HEK293 (cell line): Measurements from ENCODE around the gene CXXC4.

Experiments
- GLI2 ChIP-seq: fragments of 450-650 bp; formaldehyde crosslinking; IDR thresholded peaks from 2 replicates; pipeline ENCODE4; 2017; ENCODE audit warnings: missing biosample characterization, missing genetic modification characterization, low read depth, borderline replicate concordance
- GLIS1 ChIP-seq: fragments of 450-650 bp; formaldehyde crosslinking; IDR thresholded peaks from 2 replicates; pipeline ENCODE4 v1.5.1; 2016; ENCODE audit warnings: missing biosample characterization, missing genetic modification characterization
- HOXC10 ChIP-seq: sonication (generic); formaldehyde crosslinking; IDR thresholded peaks from 2 replicates; pipeline ENCODE4 v1.8.1; 2023; ENCODE audit warnings: mild to moderate bottlenecking, missing genetic modification reagents
- MYNN ChIP-seq: fragments of 450-650 bp; formaldehyde crosslinking; IDR thresholded peaks from 2 replicates; pipeline ENCODE4 v1.5.1; 2016; ENCODE audit warnings: missing biosample characterization, missing genetic modification characterization, borderline replicate concordance
- SALL2 ChIP-seq: fragments of 450-650 bp; formaldehyde crosslinking; IDR thresholded peaks from 2 replicates; pipeline ENCODE4 v1.5.0; 2017; ENCODE audit warnings: missing biosample characterization, mild to moderate bottlenecking, missing genetic modification characterization, borderline replicate concordance
- SCRT1 ChIP-seq: fragments of 450-650 bp; formaldehyde crosslinking; IDR thresholded peaks from 2 replicates; pipeline ENCODE4 v1.5.1; 2016; ENCODE audit warnings: missing biosample characterization, missing genetic modification characterization, borderline replicate concordance
- ZBTB20 ChIP-seq: fragments of 450-650 bp; formaldehyde crosslinking; IDR thresholded peaks from 2 replicates; pipeline ENCODE4 v1.5.1; 2016; ENCODE audit warnings: missing biosample characterization, missing genetic modification characterization
- ZNF146 ChIP-seq: fragments of 450-650 bp; formaldehyde crosslinking; IDR thresholded peaks from 2 replicates; pipeline ENCODE4 v1.5.1; 2016; ENCODE audit warnings: missing biosample characterization, missing genetic modification characterization
- ZNF16 ChIP-seq: fragments of 450-650 bp; formaldehyde crosslinking; IDR thresholded peaks from 2 replicates; pipeline ENCODE4 v1.5.1; 2016; ENCODE audit warnings: low read depth, missing biosample characterization, missing genetic modification characterization
- ZNF2 ChIP-seq: fragments of 450-650 bp; formaldehyde crosslinking; IDR thresholded peaks from 2 replicates; pipeline ENCODE4 v1.5.1; 2016; ENCODE audit warnings: missing biosample characterization, missing genetic modification characterization
- ZNF214 ChIP-seq: fragments of 450-650 bp; formaldehyde crosslinking; IDR thresholded peaks from 2 replicates; pipeline ENCODE4 v1.5.1; 2017; ENCODE audit warnings: missing biosample characterization, mild to moderate bottlenecking, missing genetic modification characterization, borderline replicate concordance
- ZNF366 ChIP-seq: fragments of 450-650 bp; formaldehyde crosslinking; conservative IDR thresholded peaks from 2 replicates; pipeline ENCODE4 v1.5.1; 2016; ENCODE audit warnings: missing biosample characterization, missing genetic modification characterization
- ZNF416 ChIP-seq: fragments of 450-650 bp; formaldehyde crosslinking; IDR thresholded peaks from 2 replicates; pipeline ENCODE4 v1.5.1; 2016; ENCODE audit warnings: missing biosample characterization, missing genetic modification characterization
- ZNF48 ChIP-seq: fragments of 450-650 bp; formaldehyde crosslinking; IDR thresholded peaks from 2 replicates; pipeline ENCODE4 v1.5.1; 2016; ENCODE audit warnings: missing biosample characterization, missing genetic modification characterization
- ZNF530 ChIP-seq: fragments of 450-650 bp; formaldehyde crosslinking; IDR thresholded peaks from 2 replicates; pipeline ENCODE4 v1.5.1; 2016; ENCODE audit warnings: low read depth, missing biosample characterization, missing genetic modification characterization
- ZNF544 ChIP-seq: fragments of 450-650 bp; formaldehyde crosslinking; IDR thresholded peaks from 2 replicates; pipeline ENCODE4 v1.5.0; 2017; ENCODE audit warnings: missing biosample characterization, missing genetic modification characterization
- ZNF549 ChIP-seq: fragments of 450-650 bp; IDR thresholded peaks from 2 replicates; pipeline ENCODE4 v1.5.1; 2018; ENCODE audit warnings: missing biosample characterization, missing genetic modification characterization, mild to moderate bottlenecking, inconsistent platforms, moderate library complexity
- ZNF660 ChIP-seq: fragments of 450-650 bp; IDR thresholded peaks from 2 replicates; pipeline ENCODE4 v1.5.1; 2018; ENCODE audit warnings: missing biosample characterization, mild to moderate bottlenecking, missing genetic modification characterization
- ZNF701 ChIP-seq: fragments of 450-650 bp; formaldehyde crosslinking; IDR thresholded peaks from 2 replicates; pipeline ENCODE4 v1.5.1; 2016; ENCODE audit warnings: missing biosample characterization, missing genetic modification characterization
- TF ChIP-seq, protein P1 (sequence below): fragments of 450-650 bp; formaldehyde crosslinking; IDR thresholded peaks from 2 replicates; pipeline ENCODE4 v1.5.1; 2016; ENCODE audit warnings: missing biosample characterization, missing genetic modification characterization
- TF ChIP-seq, protein P2 (sequence below): fragments of 450-650 bp; formaldehyde crosslinking; IDR thresholded peaks from 2 replicates; pipeline ENCODE4 v1.5.1; 2016; ENCODE audit warnings: missing biosample characterization, missing genetic modification characterization
- TF ChIP-seq, protein P3 (sequence below): fragments of 450-650 bp; formaldehyde crosslinking; IDR thresholded peaks from 2 replicates; pipeline ENCODE4 v1.5.1; 2016; ENCODE audit warnings: missing biosample characterization, missing genetic modification characterization, low read depth
- TF ChIP-seq, protein P4 (sequence below): fragments of 450-650 bp; formaldehyde crosslinking; IDR thresholded peaks from 2 replicates; pipeline ENCODE4 v1.5.1; 2016; ENCODE audit warnings: missing biosample characterization, missing genetic modification characterization, low read depth
- TF ChIP-seq, protein P5 (sequence below): fragments of 450-650 bp; formaldehyde crosslinking; IDR thresholded peaks from 2 replicates; pipeline ENCODE4 v1.5.1; 2017; ENCODE audit warnings: missing biosample characterization, missing genetic modification characterization
- TF ChIP-seq, protein P6 (sequence below): fragments of 450-650 bp; formaldehyde crosslinking; IDR thresholded peaks from 2 replicates; pipeline ENCODE4 v1.5.1; 2016; ENCODE audit warnings: missing biosample characterization, missing genetic modification characterization

CXXC4 gene

DNA sequence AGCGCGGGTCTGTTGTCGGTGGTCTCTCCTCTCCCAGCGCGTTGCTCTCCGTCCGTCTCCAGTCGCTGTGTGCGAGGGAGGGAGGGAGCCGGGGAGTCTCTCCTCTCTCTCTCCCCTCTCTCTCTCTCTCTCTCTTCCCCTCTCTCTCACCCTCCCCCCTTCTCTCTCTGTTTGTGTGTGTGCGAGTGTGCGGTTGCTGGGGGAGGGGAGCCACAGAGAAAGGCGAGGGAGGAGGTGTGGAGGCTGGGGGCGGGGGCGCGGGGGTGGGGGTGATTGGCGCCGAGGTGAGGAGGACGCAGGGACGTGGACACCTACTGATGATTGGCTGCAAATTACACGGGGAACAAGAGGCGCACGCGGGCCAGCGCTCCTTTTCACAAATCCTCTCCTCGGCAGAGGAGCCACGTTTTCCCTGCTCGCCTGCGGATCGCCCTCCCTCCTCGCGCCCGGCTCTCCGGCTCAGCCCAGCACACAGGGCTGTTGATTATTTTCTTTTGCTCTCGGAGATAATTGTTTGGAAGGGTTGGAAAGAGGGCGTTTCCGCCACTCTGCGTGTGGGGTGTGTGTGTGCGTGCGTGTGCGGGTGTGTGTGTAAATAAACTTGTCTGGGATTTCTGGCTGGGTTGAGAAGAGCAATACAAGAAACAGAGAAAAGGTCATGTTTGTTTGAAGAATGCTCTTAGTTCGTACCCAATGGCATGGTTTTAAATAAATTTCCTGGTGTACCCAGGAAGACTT lies at the start of gene CXXC4 (continued):
- TF ChIP-seq, protein P1, sequence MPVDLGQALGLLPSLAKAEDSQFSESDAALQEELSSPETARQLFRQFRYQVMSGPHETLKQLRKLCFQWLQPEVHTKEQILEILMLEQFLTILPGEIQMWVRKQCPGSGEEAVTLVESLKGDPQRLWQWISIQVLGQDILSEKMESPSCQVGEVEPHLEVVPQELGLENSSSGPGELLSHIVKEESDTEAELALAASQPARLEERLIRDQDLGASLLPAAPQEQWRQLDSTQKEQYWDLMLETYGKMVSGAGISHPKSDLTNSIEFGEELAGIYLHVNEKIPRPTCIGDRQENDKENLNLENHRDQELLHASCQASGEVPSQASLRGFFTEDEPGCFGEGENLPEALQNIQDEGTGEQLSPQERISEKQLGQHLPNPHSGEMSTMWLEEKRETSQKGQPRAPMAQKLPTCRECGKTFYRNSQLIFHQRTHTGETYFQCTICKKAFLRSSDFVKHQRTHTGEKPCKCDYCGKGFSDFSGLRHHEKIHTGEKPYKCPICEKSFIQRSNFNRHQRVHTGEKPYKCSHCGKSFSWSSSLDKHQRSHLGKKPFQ (tag by site-specific recombination), result no peak
- TF ChIP-seq ZNF530 (tag by site-specific recombination) (no peak), MYNN (tag by site-specific recombination) (no peak), ZNF544 (tag by site-specific recombination) (no peak), SCRT1 (no peak), ZNF16 (tag by site-specific recombination) (no peak), ZNF416 (tag by site-specific recombination) (no peak), ZNF549 (tag by site-specific recombination) (no peak), ZNF214 (tag by site-specific recombination) (no peak), HOXC10 (CRISPR knock-in tag) (no peak), ZBTB20 (tag by site-specific recombination) (no peak), ZNF366 (tag by site-specific recombination) (peak; percentile 43; the same call in 1 of the 2 replicates), ZNF2 (tag by site-specific recombination) (no peak), ZNF660 (tag by site-specific recombination) (no peak), SALL2 (tag by site-specific recombination) (no peak), ZNF701 (tag by site-specific recombination) (no peak), GLIS1 (tag by site-specific recombination) (peak; percentile 92), ZNF48 (tag by site-specific recombination) (no peak), ZNF146 (tag by site-specific recombination) (no peak), GLI2 (tag by site-specific recombination) (no peak)
- TF ChIP-seq, protein P2, sequence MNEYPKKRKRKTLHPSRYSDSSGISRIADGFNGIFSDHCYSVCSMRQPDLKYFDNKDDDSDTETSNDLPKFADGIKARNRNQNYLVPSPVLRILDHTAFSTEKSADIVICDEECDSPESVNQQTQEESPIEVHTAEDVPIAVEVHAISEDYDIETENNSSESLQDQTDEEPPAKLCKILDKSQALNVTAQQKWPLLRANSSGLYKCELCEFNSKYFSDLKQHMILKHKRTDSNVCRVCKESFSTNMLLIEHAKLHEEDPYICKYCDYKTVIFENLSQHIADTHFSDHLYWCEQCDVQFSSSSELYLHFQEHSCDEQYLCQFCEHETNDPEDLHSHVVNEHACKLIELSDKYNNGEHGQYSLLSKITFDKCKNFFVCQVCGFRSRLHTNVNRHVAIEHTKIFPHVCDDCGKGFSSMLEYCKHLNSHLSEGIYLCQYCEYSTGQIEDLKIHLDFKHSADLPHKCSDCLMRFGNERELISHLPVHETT (tag by site-specific recombination), result peak; percentile 24; the same call in 1 of the 2 replicates
- TF ChIP-seq, protein P3, sequence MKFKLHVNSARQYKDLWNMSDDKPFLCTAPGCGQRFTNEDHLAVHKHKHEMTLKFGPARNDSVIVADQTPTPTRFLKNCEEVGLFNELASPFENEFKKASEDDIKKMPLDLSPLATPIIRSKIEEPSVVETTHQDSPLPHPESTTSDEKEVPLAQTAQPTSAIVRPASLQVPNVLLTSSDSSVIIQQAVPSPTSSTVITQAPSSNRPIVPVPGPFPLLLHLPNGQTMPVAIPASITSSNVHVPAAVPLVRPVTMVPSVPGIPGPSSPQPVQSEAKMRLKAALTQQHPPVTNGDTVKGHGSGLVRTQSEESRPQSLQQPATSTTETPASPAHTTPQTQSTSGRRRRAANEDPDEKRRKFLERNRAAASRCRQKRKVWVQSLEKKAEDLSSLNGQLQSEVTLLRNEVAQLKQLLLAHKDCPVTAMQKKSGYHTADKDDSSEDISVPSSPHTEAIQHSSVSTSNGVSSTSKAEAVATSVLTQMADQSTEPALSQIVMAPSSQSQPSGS (tag by site-specific recombination), result no peak; the same call in 1 of the 2 replicates
- TF ChIP-seq, protein P4, sequence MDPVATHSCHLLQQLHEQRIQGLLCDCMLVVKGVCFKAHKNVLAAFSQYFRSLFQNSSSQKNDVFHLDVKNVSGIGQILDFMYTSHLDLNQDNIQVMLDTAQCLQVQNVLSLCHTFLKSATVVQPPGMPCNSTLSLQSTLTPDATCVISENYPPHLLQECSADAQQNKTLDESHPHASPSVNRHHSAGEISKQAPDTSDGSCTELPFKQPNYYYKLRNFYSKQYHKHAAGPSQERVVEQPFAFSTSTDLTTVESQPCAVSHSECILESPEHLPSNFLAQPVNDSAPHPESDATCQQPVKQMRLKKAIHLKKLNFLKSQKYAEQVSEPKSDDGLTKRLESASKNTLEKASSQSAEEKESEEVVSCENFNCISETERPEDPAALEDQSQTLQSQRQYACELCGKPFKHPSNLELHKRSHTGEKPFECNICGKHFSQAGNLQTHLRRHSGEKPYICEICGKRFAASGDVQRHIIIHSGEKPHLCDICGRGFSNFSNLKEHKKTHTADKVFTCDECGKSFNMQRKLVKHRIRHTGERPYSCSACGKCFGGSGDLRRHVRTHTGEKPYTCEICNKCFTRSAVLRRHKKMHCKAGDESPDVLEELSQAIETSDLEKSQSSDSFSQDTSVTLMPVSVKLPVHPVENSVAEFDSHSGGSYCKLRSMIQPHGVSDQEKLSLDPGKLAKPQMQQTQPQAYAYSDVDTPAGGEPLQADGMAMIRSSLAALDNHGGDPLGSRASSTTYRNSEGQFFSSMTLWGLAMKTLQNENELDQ (tag by site-specific recombination), result no peak
- TF ChIP-seq, protein P5, sequence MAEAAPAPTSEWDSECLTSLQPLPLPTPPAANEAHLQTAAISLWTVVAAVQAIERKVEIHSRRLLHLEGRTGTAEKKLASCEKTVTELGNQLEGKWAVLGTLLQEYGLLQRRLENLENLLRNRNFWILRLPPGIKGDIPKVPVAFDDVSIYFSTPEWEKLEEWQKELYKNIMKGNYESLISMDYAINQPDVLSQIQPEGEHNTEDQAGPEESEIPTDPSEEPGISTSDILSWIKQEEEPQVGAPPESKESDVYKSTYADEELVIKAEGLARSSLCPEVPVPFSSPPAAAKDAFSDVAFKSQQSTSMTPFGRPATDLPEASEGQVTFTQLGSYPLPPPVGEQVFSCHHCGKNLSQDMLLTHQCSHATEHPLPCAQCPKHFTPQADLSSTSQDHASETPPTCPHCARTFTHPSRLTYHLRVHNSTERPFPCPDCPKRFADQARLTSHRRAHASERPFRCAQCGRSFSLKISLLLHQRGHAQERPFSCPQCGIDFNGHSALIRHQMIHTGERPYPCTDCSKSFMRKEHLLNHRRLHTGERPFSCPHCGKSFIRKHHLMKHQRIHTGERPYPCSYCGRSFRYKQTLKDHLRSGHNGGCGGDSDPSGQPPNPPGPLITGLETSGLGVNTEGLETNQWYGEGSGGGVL (tag by site-specific recombination), result peak; percentile 92
- TF ChIP-seq, protein P6, sequence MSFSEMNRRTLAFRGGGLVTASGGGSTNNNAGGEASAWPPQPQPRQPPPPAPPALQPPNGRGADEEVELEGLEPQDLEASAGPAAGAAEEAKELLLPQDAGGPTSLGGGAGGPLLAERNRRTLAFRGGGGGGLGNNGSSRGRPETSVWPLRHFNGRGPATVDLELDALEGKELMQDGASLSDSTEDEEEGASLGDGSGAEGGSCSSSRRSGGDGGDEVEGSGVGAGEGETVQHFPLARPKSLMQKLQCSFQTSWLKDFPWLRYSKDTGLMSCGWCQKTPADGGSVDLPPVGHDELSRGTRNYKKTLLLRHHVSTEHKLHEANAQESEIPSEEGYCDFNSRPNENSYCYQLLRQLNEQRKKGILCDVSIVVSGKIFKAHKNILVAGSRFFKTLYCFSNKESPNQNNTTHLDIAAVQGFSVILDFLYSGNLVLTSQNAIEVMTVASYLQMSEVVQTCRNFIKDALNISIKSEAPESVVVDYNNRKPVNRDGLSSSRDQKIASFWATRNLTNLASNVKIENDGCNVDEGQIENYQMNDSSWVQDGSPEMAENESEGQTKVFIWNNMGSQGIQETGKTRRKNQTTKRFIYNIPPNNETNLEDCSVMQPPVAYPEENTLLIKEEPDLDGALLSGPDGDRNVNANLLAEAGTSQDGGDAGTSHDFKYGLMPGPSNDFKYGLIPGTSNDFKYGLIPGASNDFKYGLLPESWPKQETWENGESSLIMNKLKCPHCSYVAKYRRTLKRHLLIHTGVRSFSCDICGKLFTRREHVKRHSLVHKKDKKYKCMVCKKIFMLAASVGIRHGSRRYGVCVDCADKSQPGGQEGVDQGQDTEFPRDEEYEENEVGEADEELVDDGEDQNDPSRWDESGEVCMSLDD (tag by site-specific recombination), result no peak; the same call in 1 of the 2 replicates
